ENCODE results near the gene CLDN20.

- TF ChIP-seq CTCF (IDR thresholded peaks at IDR 0.05; ENCODE audit: low read depth, low read length, poor library complexity, severe bottlenecking), result no peak
- TF ChIP-seq EZH2phosphoT487 (IDR thresholded peaks at IDR 0.05; ENCODE audit: borderline replicate concordance, low read length), result no peak
These were observed 53.4 kb downstream of the CLDN20 start for GRCh38 chr6:155317186-155317585.

Measured in DOHH2 (cell line).